ENCODE data around the gene TBC1D9B. TPM values are rescaled to one million over a fixed set of nuclear protein-coding genes. Genes with fewer than 3 reads are reported as not detected.

Gene TBC1D9B
- total and polyA plus RNA-seq, 8 donors: 42.1 to 87.2 (median 54.9) TPM

- ATAC-seq (no peak), DNase-seq (no peak), FAIRE-seq (peak; percentile 41)
- no peak overlapping the region for H3K4me3 ChIP-seq
- H3K27ac ChIP-seq: no peak overlapping the region
- intact Hi-C loops (cut with DNase I): no loop called here
- no peaks in the 10 kb centered on the region for H3K36me3 ChIP-seq
- no peaks in the 10 kb centered on the region for H3K27me3 ChIP-seq
- 91 to 95% methylated on average over 13 of the region's 13 CpGs for WGBS, 2 donors
- H3K4me1 ChIP-seq: no peaks in the 10 kb centered on the region
- TF ChIP-seq CTCF (IDR thresholded peaks at IDR 0.05): no peak
- no peaks in the 10 kb centered on the region for H3K9me3 ChIP-seq
Observed at GRCh38 chr5:179936976-179937681, 29.4 kb upstream of the TBC1D9B start.

- DNase-seq: peak in 2 of 6 donors; percentile 18 to 42
- no peak for TF ChIP-seq CTCF (IDR thresholded peaks at IDR 0.05)
- 45 to 46% methylated on average over 8 of the region's 8 CpGs for WGBS, 2 donors
- FAIRE-seq: no peak
- Histone ChIP-seq H3K9me3 (no peaks in the 10 kb centered on the region), H3K36me3 (no peaks in the 10 kb centered on the region), H3K4me3 (no peak overlapping the region), H3K27ac (no peak overlapping the region), H3K4me1 (no peaks in the 10 kb centered on the region), H3K27me3 (no peaks in the 10 kb centered on the region)
- intact Hi-C loops (cut with DNase I): no loop called here
- ATAC-seq: peak; percentile 73 to 85 (median 77)
Observed at GRCh38 chr5:179930788-179931473, 23.2 kb upstream of the TBC1D9B start.

- Histone ChIP-seq H3K36me3 (no peaks in the 10 kb centered on the region), H3K4me1 (no peaks in the 10 kb centered on the region), H3K4me3 (no peak overlapping the region), H3K27ac (no peak overlapping the region), H3K27me3 (no peaks in the 10 kb centered on the region), H3K9me3 (no peaks in the 10 kb centered on the region)
- WGBS, 2 donors: 89 to 92% methylated on average over 7 of the region's 7 CpGs
- DNase-seq (no peak), FAIRE-seq (no peak), ATAC-seq (no peak)
- TF ChIP-seq CTCF (IDR thresholded peaks at IDR 0.05): no peak
- intact Hi-C loops (cut with DNase I): no loop called here
Observed at GRCh38 chr5:179927824-179928223, 20.1 kb upstream of the TBC1D9B start.

GRCh38 chr5:179926657-179927056 lies 19.0 kb upstream of the TBC1D9B start:
- H3K9me3 ChIP-seq: no peaks in the 10 kb centered on the region
- TF ChIP-seq CTCF (IDR thresholded peaks at IDR 0.05): no peak
- intact Hi-C loops (cut with DNase I): no loop called here
- WGBS, 2 donors: 92 to 96% methylated on average over 8 of the region's 8 CpGs
- H3K4me1 ChIP-seq: no peaks in the 10 kb centered on the region
- H3K27ac ChIP-seq: no peak overlapping the region
- H3K27me3 ChIP-seq: no peaks in the 10 kb centered on the region
- H3K4me3 ChIP-seq: no peak overlapping the region
- no peak for FAIRE-seq
- H3K36me3 ChIP-seq: no peaks in the 10 kb centered on the region
- no peak for ATAC-seq
- no peak for DNase-seq

GRCh38 chr5:179923436-179923835 lies 15.7 kb upstream of the TBC1D9B start:
- no peak overlapping the region for H3K27ac ChIP-seq
- H3K4me3 ChIP-seq: no peak overlapping the region
- no peaks in the 10 kb centered on the region for H3K9me3 ChIP-seq
- ATAC-seq (no peak), FAIRE-seq (no peak), DNase-seq (no peak)
- H3K4me1 ChIP-seq: no peaks in the 10 kb centered on the region
- no peaks in the 10 kb centered on the region for H3K36me3 ChIP-seq
- WGBS, 2 donors: 89% methylated on average over 6 of the region's 6 CpGs
- intact Hi-C loops (cut with DNase I): no loop called here
- TF ChIP-seq CTCF (IDR thresholded peaks at IDR 0.05): no peak
- H3K27me3 ChIP-seq: no peaks in the 10 kb centered on the region

Data from pancreas (tissue), 10 donors.